ENCODE data around the gene RABAC1.

The RABAC1 gene

GRCh38 chr19:41929536-41930071 lies 29.5 kb downstream of the RABAC1 start:
- no peak for DNase-seq (ENCODE audit: low read depth in 2 of 2, low spot score in 1 of 2)

DNA sequence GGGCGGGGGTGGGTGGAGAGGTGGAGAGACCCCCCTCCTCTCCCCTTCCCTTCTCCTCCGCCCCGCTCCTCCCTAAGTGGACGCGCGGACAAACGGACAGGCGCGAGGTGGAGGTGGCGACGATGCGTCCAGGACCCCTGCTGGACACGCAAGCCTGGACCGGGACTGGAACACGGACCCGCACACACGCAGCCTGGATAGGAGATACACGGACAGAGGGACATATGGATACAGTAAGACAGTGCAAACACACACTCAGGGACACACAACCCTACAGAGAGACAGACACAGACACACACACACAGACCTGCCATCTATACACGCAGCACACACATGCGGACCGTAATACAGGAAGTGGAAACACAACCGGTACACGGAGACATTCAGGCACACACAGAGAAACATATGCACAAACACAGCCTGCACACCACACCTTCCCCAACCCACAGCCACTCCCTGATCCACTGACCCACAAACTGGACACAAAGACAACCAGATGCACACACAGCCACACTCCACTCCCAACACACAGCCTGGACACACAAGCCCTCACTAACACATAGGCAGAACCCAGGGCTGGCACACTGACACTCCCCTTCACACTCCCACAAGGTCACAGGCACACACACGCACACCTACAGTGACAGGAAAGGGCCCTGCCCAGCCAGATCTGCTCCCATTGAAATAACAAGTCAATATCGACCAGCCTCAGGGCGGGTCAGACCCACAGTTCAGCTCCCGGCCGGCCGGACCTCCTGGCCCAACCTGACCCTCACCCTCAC lies 30.2 kb downstream of the RABAC1 start:
- no peak for DNase-seq (ENCODE audit: low read depth in 2 of 2, low spot score in 1 of 2)

- DNase-seq (ENCODE audit: low read depth in 2 of 2, low spot score in 1 of 2) = no peak
Measured at GRCh38 chr19:41928221-41928683, 30.9 kb downstream of the RABAC1 start, which contains the start of gene ERFL. Gene ERFL (minus strand): TSS chr19:41928449. CDS start chr19:41912919, 15,530 bp downstream.

GRCh38 chr19:41927497-41928192 lies 31.5 kb downstream of the RABAC1 start:
- DNase-seq (ENCODE audit: low read depth in 2 of 2, low spot score in 1 of 2) = no peak

DNA sequence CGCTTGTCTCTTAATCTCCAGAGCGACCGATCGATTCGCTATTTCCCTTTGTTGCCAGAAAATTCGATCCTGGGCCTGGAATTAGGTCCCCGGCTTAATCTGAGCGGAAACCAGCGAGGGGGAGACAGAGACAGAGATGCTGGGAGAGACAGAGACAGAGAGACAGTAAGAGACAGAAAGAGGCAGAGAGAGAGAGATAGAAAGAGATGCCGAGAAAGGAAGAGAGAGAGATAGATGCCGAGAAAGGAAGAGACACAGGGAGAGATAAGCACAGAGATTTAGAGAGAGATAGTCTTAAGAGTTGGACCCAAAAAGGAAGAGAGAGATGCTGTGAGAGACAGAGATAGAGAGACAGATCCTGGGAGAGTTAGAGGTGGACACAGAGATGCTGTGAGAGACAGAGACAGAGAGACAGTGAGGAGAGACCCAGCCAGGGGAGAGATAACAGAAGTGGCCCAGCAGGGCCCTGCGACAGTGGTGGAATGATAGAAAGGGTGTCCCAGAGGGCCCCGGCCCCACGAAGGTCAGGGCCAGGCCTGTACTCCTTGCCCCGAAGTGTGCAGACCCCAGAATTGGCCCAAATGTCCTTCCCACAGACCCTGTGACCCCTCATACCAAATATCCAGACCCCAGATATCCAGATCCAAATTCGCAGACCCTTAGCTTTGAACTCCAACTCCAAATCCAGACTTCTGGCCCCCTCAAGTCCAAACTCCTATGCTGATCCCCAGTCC lies 32.2 kb downstream of the RABAC1 start:
- DNase-seq (ENCODE audit: low read depth in 2 of 2, low spot score in 1 of 2) = no peak

DNA sequence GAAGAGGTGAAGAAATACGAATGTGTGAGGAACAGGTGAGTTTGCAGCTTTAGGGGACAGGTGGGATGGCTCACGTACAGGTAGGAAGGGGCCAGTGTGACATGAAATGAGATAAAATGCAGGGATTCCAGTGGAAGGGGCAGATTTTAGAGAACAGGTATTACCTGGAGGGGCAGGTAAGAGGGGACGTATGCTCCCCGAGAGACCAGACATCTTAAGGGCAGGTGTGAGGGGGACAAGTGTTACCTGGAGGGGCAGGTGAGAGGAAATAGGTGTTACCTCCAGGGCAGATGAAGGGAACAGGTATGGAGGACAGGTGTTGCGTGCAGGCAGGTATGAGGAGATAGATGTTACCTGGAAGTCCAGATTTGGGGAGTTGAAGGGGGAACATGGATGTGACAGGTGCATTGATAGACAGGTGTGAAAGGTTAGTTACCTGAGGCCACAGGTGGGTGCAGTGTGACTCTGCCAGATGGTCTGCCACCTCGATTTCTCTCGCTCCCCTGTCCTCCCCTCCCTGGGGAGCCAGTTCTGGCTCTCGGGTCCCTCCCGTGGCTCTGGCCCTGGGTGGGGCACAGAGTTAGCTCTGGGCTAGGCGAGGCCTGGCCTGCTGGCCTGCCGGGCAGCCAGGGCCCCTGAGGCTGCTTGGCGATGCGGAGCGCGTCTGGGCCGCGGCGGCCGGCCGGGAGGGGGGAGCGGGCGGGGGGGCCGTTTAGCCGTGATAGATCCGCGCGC lies 32.9 kb downstream of the RABAC1 start:
- no peak for DNase-seq (ENCODE audit: low read depth in 2 of 2, low spot score in 1 of 2)

- DNase-seq (ENCODE audit: low read depth in 2 of 2, low spot score in 1 of 2) = no peak
Measured at GRCh38 chr19:41925208-41926003, 33.7 kb downstream of the RABAC1 start.

DNA sequence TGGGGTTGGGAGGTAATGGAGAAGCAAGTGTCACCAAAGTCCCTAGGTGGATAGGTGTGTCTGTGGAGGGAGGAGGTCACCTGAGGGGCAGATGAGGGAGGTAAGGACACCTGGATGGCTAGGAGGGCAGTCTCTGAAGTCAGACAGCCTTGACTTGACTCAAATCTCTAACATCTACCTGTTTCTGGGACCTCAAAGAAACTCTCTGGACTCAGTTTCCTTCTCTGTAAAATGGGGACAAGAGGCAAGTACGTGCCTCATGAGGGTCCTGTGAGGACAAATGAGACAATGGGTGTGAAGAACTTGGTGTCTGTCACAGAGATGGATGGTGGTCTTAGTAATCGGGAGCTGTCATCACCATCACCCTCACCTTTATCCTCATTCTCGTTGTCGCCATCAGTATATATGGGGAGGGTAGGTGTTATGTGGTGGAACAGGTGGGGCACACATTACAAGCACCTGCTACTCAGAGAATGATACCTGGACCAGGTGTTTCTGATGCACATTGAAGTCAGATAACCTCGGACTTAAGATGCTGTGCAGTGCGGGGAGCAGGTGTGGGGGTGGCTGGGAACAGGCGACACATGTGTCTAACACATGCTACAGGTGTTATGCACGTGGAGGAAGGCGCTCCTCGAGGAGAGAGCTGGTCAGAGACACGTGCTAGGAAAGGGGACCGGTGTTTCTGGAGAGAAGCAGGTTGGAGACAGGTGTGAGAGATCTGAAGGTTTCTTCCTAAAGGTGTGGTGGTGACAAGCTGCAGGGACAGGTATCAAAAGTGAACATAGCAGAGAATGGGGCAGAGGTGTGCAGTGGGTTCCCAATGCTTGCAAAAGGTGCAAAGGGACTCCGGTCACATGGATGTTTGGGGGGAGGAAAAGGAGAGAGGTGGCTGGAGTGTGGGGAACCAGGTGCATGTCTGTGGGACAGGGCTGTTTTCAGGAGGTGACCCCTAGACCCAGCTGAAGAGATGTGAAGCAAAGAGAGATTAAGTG lies 34.7 kb downstream of the RABAC1 start:
- DNase-seq (ENCODE audit: low read depth in 2 of 2, low spot score in 1 of 2) = no peak

DNA sequence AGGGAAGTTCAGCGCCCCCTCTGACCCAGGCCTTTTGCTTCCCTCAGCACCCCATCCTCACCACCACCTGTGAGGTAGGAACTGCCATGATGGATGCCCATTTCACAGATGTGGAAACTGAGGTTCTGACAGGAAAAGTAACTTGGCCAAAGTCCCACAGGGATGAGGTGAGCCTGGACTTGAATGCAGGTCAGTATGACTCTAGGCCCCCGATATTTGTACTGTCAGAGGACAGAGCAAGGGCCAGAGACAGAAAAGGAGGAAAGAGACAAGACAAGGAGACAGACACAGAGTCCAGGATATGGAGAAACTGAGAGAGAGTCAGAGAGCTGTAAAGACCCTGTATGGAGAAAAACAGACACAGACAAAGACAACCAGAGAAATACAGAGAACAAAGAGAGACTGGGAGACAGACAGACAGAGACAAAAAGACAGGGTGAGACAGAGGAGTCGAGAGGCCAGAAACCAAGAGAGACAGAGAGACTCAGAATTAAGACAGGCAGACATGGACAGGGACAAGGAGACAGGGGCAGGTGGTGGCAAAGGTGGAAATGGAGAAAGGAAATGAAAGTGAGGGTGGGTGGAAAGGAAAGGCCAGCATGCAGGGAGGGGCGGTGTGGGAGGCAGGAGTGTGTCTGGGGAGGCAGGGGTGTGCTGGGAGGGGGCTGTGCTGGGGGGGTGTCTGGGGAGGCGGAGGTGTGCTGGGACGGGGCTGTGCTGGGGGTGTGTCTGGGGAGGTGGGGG lies 35.9 kb downstream of the RABAC1 start:
- DNase-seq (ENCODE audit: low read depth in 2 of 2, low spot score in 1 of 2) = no peak

- DNase-seq (ENCODE audit: low read depth in 2 of 2, low spot score in 1 of 2) = no peak
Measured at GRCh38 chr19:41922585-41922984, 36.5 kb downstream of the RABAC1 start.

DNA sequence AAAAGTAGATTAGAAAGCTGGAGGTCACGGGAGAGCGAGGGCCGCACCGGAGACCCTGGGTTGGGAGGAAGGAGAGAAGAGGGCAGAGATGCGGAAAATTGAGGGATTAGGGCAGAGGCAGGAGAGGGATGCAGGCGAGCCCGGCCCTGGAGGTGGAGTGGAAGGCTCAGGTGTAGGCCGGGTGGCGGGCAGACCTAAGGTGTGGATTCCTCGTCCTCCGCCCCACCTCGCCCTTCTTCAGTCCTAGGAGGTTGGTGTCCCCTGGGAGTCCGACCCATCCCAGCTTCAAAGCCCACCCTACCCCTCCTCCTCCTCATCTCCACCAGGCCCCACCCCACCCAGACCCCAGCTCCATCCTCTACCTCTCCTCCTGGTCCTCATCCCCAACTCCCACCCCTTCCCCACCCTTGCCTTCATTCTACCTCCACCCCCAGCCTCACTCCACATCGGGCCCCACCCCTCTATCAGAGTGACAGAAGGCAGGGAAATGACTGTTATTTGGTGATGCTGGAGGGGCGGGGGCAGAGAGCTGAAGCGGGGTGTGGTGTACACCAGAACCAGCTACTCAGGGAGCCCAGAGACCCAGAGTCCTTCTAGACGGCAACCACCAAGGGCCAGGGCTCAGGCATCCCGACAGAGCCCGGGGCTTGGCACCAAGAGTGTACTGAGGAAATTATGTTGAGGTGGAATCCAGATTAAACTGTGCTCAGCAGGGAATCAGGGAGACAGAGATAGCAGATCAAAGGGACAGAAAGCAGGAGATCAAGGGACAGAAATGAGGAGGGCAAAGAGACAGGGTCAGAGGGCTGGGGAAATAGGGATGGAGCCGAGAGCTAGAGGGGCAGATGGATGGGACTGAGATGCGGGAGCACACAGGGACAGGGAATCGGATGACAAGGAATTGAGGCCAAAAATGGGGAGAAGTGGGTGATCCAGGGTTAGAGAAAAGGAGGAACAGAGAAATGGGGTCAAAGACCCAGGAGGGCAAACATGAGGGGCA lies 37.2 kb downstream of the RABAC1 start:
- no peak for DNase-seq (ENCODE audit: low read depth in 2 of 2, low spot score in 1 of 2)

DNA sequence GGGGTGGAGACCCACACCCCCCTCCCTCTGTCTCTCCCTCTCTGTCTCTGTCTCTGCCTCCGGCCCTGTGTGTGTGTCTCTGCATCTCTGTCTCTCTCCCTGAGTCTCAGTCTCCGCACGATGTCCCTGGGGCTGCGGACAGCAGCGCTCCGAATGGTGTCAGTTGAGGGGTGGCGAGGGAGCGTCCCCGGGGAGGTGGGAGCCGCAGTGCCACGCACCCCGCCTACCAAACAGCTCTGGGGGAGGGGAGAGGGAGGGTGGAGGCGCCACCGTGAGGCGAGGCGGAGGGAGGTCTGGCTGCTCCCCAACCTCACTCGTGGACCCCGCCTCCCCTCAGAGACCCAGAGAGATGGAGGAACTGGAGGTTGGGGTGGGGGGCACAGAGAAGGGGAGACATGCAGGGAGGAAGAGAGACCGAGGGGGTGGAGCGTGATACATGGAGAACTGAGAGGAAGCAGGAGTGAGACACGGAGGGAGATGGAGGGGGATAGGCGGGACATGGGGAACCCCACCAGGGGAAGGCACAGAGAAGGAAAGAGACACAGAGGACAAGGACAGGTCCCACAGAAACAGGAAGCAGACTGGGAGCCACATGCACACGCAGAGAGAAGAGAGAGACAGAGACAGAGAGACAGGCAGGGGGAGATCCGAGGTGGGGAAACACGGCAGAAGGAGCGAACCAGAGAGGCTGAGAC lies 38.1 kb downstream of the RABAC1 start:
- DNase-seq (ENCODE audit: low read depth in 2 of 2, low spot score in 1 of 2) = no peak

- DNase-seq (ENCODE audit: low read depth in 2 of 2, low spot score in 1 of 2) = no peak
Measured at GRCh38 chr19:41919948-41920712, 39.0 kb downstream of the RABAC1 start.

- no peak for DNase-seq (ENCODE audit: low read depth in 2 of 2, low spot score in 1 of 2)
Measured at GRCh38 chr19:41918653-41919244, 40.4 kb downstream of the RABAC1 start.

DNA sequence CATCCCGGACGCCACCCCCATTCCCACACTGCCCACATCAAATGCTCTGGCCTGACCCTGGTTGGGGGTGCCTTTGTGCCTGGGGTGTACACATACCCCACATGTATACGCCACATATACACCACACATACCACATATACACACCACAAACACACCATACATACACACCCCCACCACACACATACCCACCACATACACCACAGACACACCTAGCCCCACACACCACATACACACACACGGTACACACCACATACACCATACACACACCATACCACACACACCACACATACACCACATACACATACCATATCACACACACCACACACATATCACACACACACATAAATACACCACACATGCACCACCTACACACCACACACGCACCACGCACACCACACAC lies 41.0 kb downstream of the RABAC1 start:
- DNase-seq (ENCODE audit: low read depth in 2 of 2, low spot score in 1 of 2) = no peak
